Measurements from ENCODE around the gene NR1D2. TPM values are rescaled to one million over a fixed set of nuclear protein-coding genes. Genes with fewer than 3 reads are reported as not detected.

Gene NR1D2
- total RNA-seq, 2 donors from 2014 or later: 4.2 to 5.2 TPM

DNA sequence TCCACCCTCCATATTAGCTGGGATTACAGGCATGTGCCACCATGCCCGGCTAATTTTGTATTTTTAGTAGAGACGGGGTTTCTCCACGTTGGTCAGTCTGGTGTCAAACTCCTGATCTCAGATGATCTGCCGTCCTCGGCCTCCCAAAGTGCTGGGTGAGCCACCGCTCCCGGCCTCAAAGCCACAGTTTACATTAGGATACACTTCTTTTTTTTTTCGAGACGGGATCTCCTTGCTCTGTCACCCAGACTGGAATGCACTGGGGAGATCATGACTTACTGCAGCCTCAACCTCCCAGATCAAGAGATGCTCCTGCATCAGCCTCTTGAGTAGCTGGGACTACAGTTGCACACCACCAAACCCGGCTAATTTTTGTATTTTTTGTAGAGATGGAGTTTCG, 2.5 kb upstream of the NR1D2 start:
- H3K27me3 Mint-ChIP-seq: peaks cover 5 to 13% of the 10 kb centered on the region in 2 donors
- H3K36me3 Mint-ChIP-seq: no peaks in the 10 kb centered on the region
- no peak for DNase-seq (ENCODE audit: low spot score)
- H3K4me1 Mint-ChIP-seq (ENCODE audit: low read depth in 2 of 2): peaks cover 13 to 19% of the 10 kb centered on the region in 2 donors
- no peaks in the 10 kb centered on the region for H3K9me3 Mint-ChIP-seq
- no peak overlapping the region for H3K27ac Mint-ChIP-seq
- H3K4me3 Mint-ChIP-seq: no peak overlapping the region
- no peak for ATAC-seq

- Mint-ChIP-seq H3K4me3 (peak overlapping the region; percentile 96), H3K9me3 (no peaks in the 10 kb centered on the region), H3K27me3 (peaks cover 3 to 8% of the 10 kb centered on the region in 2 donors), H3K36me3 (no peaks in the 10 kb centered on the region), H3K4me1 (ENCODE audit: low read depth in 2 of 2) (peaks cover 17 to 27% of the 10 kb centered on the region in 2 donors), H3K27ac (peak overlapping the region; percentile 81 to 92)
- DNase-seq (ENCODE audit: low spot score) (no peak), ATAC-seq (no peak)
Observed at GRCh38 chr3:23944007-23944783, 891 bp upstream of the NR1D2 start.

DNA sequence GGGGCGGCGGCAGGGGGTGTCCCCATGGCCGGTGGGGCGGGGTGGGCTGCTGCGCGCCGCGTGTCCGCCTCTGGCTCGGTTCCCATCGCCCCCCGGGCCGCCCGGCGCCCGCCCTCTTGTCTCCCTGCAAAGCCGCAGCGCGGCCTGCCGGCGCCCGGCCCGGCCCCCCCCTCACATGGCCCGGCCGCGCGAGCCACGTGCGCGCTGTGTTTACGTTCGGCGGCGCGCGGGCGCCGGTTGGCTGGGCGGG, 502 bp downstream of the NR1D2 start:
- Mint-ChIP-seq H3K27me3 (peaks cover 3 to 7% of the 10 kb centered on the region in 2 donors), H3K4me3 (peak overlapping the region; percentile 88), H3K27ac (no peak overlapping the region), H3K9me3 (no peaks in the 10 kb centered on the region), H3K36me3 (no peaks in the 10 kb centered on the region), H3K4me1 (ENCODE audit: low read depth in 2 of 2) (peaks cover 31 to 41% of the 10 kb centered on the region in 2 donors)
- DNase-seq (ENCODE audit: low spot score) (no peak), ATAC-seq (no peak)

DNA sequence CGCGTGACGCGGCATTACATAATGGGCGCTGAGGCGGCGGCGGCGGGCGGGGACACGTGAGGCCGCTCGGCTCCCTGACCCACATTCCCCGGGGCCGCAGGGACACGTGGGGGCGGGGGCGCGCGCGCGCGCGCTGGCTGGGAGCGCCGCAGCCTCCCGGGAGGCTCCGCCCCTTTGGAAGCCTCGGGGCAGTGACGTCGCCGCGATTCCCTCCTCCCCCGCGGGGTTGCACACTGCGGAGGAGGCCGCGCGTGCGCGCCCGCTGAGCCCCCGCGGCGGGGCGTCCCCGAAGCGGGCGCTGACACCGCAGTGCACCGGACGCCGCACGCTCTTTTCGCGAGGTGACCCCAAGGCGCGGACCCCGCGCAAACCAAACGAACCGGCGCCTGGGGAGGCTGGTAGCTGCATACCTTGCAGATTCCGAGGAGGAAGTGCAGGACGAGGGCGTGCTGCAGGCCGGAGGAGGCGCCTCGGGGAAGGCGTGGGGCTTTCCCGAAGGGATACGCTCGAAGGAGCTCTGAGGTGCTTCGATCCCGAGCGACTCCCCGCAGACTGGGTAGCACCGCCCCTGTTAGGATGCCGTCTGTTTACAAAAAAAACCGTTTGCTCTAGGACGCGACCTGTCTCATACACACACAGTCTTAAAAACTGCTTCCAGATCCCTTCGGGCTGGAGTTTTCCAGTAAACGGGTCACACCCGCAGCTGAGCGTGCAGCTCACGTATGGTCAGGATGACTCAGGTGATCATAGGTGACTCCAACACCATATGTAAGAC, 1.0 kb downstream of the NR1D2 start:
- no peaks in the 10 kb centered on the region for H3K9me3 Mint-ChIP-seq

DNA sequence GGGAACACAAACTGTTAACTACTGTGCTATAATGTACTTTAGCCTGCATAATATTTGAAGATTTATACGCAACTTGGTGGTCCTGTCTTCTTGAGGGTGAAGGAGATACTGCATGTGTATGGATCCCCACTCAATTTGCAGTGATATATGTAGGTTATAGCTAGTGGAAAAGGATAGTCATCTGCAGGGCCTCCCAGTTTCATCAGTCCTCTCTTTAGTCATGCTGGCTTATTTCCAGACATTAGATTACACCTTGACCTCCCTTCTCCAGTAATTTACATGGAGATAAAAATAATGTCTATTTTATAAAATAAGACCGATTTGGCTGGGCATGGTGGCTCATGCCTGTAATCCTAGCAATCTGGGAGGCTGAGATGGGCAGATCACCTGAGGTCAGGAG, 3.7 kb downstream of the NR1D2 start:
- Mint-ChIP-seq H3K4me3 (no peak overlapping the region), H3K27me3 (peaks cover 3 to 7% of the 10 kb centered on the region in 2 donors), H3K36me3 (no peaks in the 10 kb centered on the region), H3K9me3 (no peaks in the 10 kb centered on the region), H3K27ac (no peak overlapping the region), H3K4me1 (ENCODE audit: low read depth in 2 of 2) (peaks cover 41 to 51% of the 10 kb centered on the region in 2 donors)
- DNase-seq (ENCODE audit: low spot score) (no peak), ATAC-seq (no peak)

More for the DNA sequence above, 1.0 kb downstream of the NR1D2 start:
- H3K4me1 Mint-ChIP-seq (ENCODE audit: low read depth in 2 of 2): peaks cover 31 to 41% of the 10 kb centered on the region in 2 donors
- H3K36me3 Mint-ChIP-seq: no peaks in the 10 kb centered on the region
- H3K27me3 Mint-ChIP-seq: peaks cover 3 to 7% of the 10 kb centered on the region in 2 donors
- ATAC-seq (peak; percentile 90), DNase-seq (ENCODE audit: low spot score) (peak; percentile 96)
- peak overlapping the region; percentile 88 for H3K4me3 Mint-ChIP-seq
- peak overlapping the region; percentile 73 to 75 for H3K27ac Mint-ChIP-seq

GRCh38 chr3:23949784-23950183, 4.7 kb downstream of the NR1D2 start:
- H3K36me3 Mint-ChIP-seq: no peaks in the 10 kb centered on the region
- peak overlapping the region; percentile 61 to 90 for H3K27ac Mint-ChIP-seq
- H3K9me3 Mint-ChIP-seq: no peaks in the 10 kb centered on the region
- DNase-seq (ENCODE audit: low spot score) (no peak), ATAC-seq (no peak)
- peaks cover 35 to 41% of the 10 kb centered on the region in 2 donors for H3K4me1 Mint-ChIP-seq (ENCODE audit: low read depth in 2 of 2)
- H3K27me3 Mint-ChIP-seq: no peaks in the 10 kb centered on the region
- peak overlapping the region; percentile 66 for H3K4me3 Mint-ChIP-seq

- no peaks in the 10 kb centered on the region for H3K27me3 Mint-ChIP-seq
- no peaks in the 10 kb centered on the region for H3K9me3 Mint-ChIP-seq
- H3K4me3 Mint-ChIP-seq: peak overlapping the region; percentile 66
- no peak for DNase-seq (ENCODE audit: low spot score)
- H3K27ac Mint-ChIP-seq: peak overlapping the region; percentile 61 to 90
- peaks cover 35 to 41% of the 10 kb centered on the region in 2 donors for H3K4me1 Mint-ChIP-seq (ENCODE audit: low read depth in 2 of 2)
- ATAC-seq: no peak
- no peaks in the 10 kb centered on the region for H3K36me3 Mint-ChIP-seq
Observed at GRCh38 chr3:23950293-23950692, 5.2 kb downstream of the NR1D2 start.

GRCh38 chr3:23952646-23953045, 7.6 kb downstream of the NR1D2 start:
- no peak for DNase-seq (ENCODE audit: low spot score)
- H3K27ac Mint-ChIP-seq: no peak overlapping the region
- peaks cover 33% of the 10 kb centered on the region in 2 donors for H3K4me1 Mint-ChIP-seq (ENCODE audit: low read depth in 2 of 2)

GRCh38 chr3:23953523-23953922, 8.4 kb downstream of the NR1D2 start:
- Mint-ChIP-seq H3K9me3 (no peaks in the 10 kb centered on the region), H3K36me3 (no peaks in the 10 kb centered on the region), H3K27ac (peak overlapping the region in 1 of 2 donors; percentile 50), H3K4me1 (ENCODE audit: low read depth in 2 of 2) (peaks cover 30 to 31% of the 10 kb centered on the region in 2 donors), H3K4me3 (no peak overlapping the region), H3K27me3 (no peaks in the 10 kb centered on the region)
- ATAC-seq (no peak), DNase-seq (ENCODE audit: low spot score) (no peak)

More at GRCh38 chr3:23952646-23953045, 7.6 kb downstream of the NR1D2 start:
- Mint-ChIP-seq H3K9me3 (no peaks in the 10 kb centered on the region), H3K27me3 (no peaks in the 10 kb centered on the region), H3K4me3 (no peak overlapping the region), H3K36me3 (no peaks in the 10 kb centered on the region)
- no peak for ATAC-seq

GRCh38 chr3:23954144-23954543, 9.1 kb downstream of the NR1D2 start:
- DNase-seq (ENCODE audit: low spot score) (no peak), ATAC-seq (no peak)
- H3K4me1 Mint-ChIP-seq (ENCODE audit: low read depth in 2 of 2): peaks cover 32 to 36% of the 10 kb centered on the region in 2 donors
- no peaks in the 10 kb centered on the region for H3K9me3 Mint-ChIP-seq
- H3K27me3 Mint-ChIP-seq: no peaks in the 10 kb centered on the region
- H3K27ac Mint-ChIP-seq: no peak overlapping the region
- no peaks in the 10 kb centered on the region for H3K36me3 Mint-ChIP-seq
- no peak overlapping the region for H3K4me3 Mint-ChIP-seq

DNA sequence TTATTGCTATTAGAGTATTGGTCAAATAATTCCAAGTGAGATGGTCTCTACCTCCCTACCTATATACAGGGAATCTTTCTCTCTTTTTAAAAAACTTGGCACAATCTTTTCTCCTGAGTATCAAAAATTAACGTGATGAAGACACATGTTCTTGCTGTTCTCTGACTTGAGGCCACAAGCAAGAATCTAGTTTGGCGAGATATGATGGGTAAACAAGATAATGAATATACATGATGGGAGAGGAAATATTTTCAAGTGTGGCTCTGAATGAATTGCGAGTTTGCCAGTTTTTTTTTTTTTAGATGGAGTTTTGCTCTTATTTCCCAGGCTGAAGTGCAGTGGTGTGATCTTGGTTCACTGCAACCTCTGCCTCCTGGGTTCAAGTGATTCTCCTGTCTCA, 11.6 kb downstream of the NR1D2 start:
- Mint-ChIP-seq H3K4me3 (no peak overlapping the region), H3K9me3 (no peaks in the 10 kb centered on the region), H3K36me3 (no peaks in the 10 kb centered on the region), H3K4me1 (ENCODE audit: low read depth in 2 of 2) (peaks cover 22 to 27% of the 10 kb centered on the region in 2 donors), H3K27me3 (no peaks in the 10 kb centered on the region), H3K27ac (no peak overlapping the region)
- DNase-seq (ENCODE audit: low spot score): no peak
- ATAC-seq: no peak

DNA sequence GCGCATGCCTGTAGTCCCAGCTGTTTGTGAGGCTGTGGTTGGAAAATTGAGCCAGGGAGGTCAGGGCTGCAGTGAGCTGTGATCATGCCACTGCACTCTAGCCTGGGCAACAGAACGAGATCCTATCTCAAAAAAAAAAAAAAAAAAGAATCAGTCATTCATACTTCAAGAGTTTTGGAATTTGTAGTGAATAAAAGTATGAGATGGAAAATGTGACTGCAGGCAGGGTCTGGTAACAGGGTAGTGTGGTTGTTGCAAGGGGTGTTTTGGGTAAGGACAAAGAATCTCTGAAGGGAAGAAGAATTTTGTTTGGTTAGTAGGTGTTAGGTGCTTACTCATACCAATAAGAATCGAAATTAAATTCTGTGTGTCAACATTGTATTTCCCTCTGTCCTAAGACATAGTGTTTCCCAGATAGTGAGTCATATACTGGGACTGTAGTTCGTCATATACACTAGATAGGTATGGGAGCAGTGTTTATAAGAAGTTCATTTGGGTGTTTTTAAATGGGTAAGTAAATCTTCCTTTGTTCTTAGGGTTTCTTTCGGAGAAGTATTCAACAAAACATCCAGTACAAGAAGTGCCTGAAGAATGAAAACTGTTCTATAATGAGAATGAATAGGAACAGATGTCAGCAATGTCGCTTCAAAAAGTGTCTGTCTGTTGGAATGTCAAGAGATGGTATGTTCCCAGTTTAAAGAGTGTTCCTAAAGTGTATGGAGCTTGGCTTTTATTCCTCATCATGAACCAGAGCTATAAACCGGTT, 14.2 kb downstream of the NR1D2 start:
- H3K4me3 Mint-ChIP-seq: peak overlapping the region; percentile 49

DNA sequence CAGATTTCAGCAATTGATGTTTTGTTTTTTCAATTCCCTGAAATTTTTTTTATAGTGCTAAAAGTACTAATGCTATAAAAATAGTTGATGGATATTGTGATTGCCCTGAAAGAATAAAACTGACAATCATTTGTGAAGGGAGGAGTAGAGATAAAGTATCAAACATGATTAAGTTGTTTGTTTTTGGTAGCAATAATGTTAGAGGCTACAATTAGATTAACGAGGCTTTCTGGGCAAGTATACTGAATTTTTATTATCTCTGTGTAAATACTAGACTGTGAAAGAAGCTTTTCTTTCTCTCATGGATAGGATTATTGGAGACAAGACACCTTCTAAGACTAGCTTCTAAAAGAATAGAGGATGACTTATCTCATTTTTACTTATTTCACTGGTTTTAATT, 15.6 kb downstream of the NR1D2 start:
- H3K27ac Mint-ChIP-seq: peak overlapping the region; percentile 33 to 68
- H3K36me3 Mint-ChIP-seq: peaks cover 8% of the 10 kb centered on the region
- H3K4me3 Mint-ChIP-seq: no peak overlapping the region

More for the DNA sequence above, 14.2 kb downstream of the NR1D2 start:
- DNase-seq (ENCODE audit: low spot score) (no peak), ATAC-seq (peak; percentile 92 to 98)
- Mint-ChIP-seq H3K36me3 (peaks cover 8% of the 10 kb centered on the region), H3K27me3 (no peaks in the 10 kb centered on the region), H3K9me3 (no peaks in the 10 kb centered on the region), H3K4me1 (ENCODE audit: low read depth in 2 of 2) (peaks cover 14 to 16% of the 10 kb centered on the region in 2 donors), H3K27ac (peak overlapping the region; percentile 73 to 91)

More for the DNA sequence above, 15.6 kb downstream of the NR1D2 start:
- Mint-ChIP-seq H3K9me3 (no peaks in the 10 kb centered on the region), H3K27me3 (no peaks in the 10 kb centered on the region), H3K4me1 (ENCODE audit: low read depth in 2 of 2) (peaks cover 11 to 16% of the 10 kb centered on the region in 2 donors)
- no peak for ATAC-seq
- no peak for DNase-seq (ENCODE audit: low spot score)

Data from natural killer cell treated with Interleukin-12 subunit alpha and Interleukin-12 subunit beta and Interleukin-15 and Interleukin-18, amount 100 ng/mL, for 72 hours (primary cell).